Measurements from ENCODE around the gene KIAA1210. TPM values are rescaled to one million over a fixed set of nuclear protein-coding genes. Genes with fewer than 3 reads are reported as not detected.

KIAA1210 gene
- total RNA-seq, 2 experiments from 2014 or later = not detected

DNA sequence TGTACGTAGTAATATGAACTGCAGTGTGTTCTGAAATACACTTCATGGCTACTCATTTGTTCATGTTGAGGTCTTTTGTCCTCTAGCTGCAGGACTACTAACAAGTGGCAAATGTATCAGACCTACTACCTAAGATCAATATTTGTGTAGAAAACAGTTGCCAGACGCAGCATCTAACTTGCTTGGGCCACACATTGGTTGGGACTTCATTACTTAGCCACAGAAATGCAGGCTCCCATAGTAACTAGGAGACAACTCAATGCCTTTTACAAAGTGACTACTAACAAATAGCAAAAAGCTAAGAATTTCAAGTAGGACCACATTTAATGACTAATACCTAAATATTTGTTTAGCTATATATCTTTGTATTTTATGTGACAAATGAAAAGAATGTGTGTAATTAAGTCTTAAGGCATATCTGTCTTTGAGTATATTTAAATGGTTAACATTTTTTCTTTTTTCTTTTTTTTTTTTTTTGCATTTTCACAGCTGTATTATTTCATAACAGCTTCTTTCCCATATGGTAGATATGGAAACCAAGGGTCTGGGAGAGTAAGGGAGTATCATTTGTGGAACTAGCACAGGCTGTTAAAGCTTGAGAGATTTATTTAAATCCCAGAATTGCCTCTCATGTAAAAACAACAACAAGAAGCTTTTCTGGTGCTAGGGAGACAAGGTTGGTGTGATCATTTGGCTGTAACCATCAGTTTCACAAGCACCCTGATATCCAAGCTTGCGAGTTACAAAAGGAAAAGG, 52.2 kb downstream of the KIAA1210 start:
- ChIA-PET POLR2A (no interaction called here), CTCF (interaction anchor here (1.7 kb wide), 1 partner anchor 9 kb away, joined by 6 read pairs; no protein-coding TSS in a partner anchor)
- H3K4me3 Mint-ChIP-seq = no peak overlapping the region
- no peaks in the 10 kb centered on the region for H3K9me3 Mint-ChIP-seq
- H3K27ac Mint-ChIP-seq = no peak overlapping the region
- no peaks in the 10 kb centered on the region for H3K36me3 Mint-ChIP-seq (ENCODE audit: low read depth)
- H3K27me3 Mint-ChIP-seq = peaks cover 5% of the 10 kb centered on the region
- H3K4me1 Mint-ChIP-seq = no peaks in the 10 kb centered on the region
- DNase-seq = no peak

DNA sequence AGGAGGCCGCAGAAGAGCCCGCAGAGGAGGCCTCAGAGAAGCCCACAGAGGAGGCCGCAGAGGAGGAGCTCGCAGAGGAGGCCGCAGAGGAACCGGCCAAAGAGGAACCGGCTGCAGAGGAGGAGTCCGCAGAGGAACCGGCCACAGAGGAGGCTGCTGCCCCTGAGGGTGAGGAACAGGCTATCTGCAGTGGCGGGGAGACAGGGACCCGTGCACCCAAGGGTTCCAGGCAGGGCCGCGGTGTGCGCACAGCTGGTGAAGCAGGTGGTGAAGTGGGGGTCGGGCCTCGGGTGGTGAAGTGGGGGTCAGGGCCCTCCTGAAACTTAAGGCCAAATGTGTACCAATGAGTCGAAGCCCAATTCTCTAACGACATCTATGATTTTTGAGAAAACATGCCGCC, 53.7 kb downstream of the KIAA1210 start:
- DNase-seq = no peak
- H3K4me1 Mint-ChIP-seq = no peaks in the 10 kb centered on the region
- no peaks in the 10 kb centered on the region for H3K9me3 Mint-ChIP-seq
- no peak overlapping the region for H3K4me3 Mint-ChIP-seq
- POLR2A ChIA-PET = no interaction called here
- peaks cover 3% of the 10 kb centered on the region for H3K27me3 Mint-ChIP-seq
- no peak overlapping the region for H3K27ac Mint-ChIP-seq
- CTCF ChIA-PET = no interaction called here
- no peaks in the 10 kb centered on the region for H3K36me3 Mint-ChIP-seq (ENCODE audit: low read depth)

DNA sequence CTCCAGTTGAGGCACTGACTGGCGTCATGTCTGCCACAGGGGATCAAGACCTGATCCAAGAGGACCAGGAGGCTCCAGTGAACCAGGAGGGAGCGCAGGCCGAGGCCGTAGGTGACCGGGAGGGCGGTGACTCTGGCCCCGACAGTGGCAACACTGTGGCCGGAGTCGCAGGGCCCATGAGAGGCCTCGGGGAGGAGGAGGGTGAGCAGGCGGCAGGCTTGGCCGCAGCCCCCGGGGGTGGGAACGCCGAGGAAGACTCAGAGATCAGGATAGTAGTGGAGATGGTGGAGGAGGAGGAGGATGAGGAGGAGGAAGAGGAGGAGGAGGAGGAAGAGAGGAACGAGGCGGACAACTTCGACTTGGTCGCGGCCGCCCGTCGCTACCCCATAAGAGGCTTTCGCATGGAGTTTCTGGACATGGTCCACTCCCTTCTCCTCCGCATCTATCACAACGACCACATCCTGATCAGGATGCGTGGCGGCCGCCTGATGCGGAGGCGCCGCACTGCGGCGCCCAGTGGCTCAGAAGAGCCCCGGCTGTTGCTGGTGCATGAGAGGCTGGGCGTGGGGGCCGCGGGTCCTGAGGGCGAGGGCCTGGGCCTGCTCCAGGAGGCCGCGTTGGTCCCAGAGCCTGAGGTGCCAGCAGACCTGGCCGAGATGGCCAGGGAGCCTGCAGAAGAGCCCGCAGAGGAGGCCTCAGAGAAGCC, 54.3 kb downstream of the KIAA1210 start:
- Mint-ChIP-seq H3K27me3 (peaks cover 3% of the 10 kb centered on the region), H3K27ac (no peak overlapping the region), H3K4me1 (no peaks in the 10 kb centered on the region), H3K36me3 (ENCODE audit: low read depth) (no peaks in the 10 kb centered on the region), H3K4me3 (no peak overlapping the region), H3K9me3 (no peaks in the 10 kb centered on the region)
- ChIA-PET POLR2A (no interaction called here), CTCF (no interaction called here)
- DNase-seq = no peak

DNA sequence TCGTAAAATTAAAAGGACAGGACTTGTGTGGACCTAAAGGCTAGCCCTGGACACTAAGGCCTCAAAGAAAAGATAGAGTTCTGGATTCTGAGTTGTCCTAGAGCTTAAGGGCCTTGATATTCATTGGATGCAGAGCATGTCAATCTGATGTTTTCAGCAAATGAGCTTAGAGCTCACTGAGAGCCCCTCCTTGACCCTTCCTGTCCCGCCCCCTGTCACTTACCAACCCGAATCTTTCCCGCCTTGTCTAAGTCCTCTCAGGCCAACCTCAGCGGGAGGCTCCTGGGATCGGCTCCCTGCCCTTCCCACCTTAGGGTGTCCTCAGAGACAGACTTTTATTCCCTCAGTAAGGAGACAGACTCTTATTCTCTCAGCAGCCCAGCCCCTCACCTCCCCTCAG, 54.9 kb downstream of the KIAA1210 start, which contains the start of gene CT47C1:
Gene CT47C1, plus strand, starts transcription at position 250 of the 400 bp plus-strand sequence. CDS start 233 bp downstream, outside the sequence.
- no peak within 1 kb of the TSS for H3K4me3 Mint-ChIP-seq
- no peak for DNase-seq
- POLR2A ChIA-PET = no interaction called here
- H3K27ac Mint-ChIP-seq = no peak within 1 kb of the TSS
- CTCF ChIA-PET = no interaction called here
- H3K27me3 Mint-ChIP-seq = no peaks in the 10 kb centered on the region
- H3K4me1 Mint-ChIP-seq = no peaks in the 10 kb centered on the region
- H3K36me3 Mint-ChIP-seq (ENCODE audit: low read depth) = no peaks in the 10 kb centered on the region
- H3K9me3 Mint-ChIP-seq = no peaks in the 10 kb centered on the region

DNA sequence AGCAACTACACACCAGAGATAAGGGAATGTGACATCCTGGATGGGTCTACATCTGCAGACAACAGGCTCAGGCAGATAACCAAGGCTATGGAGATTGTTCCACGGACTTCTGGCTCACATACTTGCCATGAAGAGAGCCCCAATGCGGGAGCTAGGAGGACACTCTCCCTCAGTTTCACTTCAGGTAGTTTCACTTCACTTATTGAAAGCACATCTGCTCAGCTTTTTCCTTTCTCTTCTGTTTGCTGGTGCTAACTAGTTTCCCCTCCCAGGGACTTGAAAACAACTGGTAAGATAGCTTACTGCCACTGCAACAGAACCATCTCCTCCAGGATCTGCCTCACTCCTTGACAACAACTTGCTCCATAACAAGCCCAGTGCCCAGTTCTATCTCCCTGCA, 56.2 kb downstream of the KIAA1210 start:
- H3K4me3 Mint-ChIP-seq = no peak overlapping the region
- H3K9me3 Mint-ChIP-seq = no peaks in the 10 kb centered on the region
- H3K4me1 Mint-ChIP-seq = no peaks in the 10 kb centered on the region
- POLR2A ChIA-PET = no interaction called here
- CTCF ChIA-PET = no interaction called here
- no peaks in the 10 kb centered on the region for H3K36me3 Mint-ChIP-seq (ENCODE audit: low read depth)
- DNase-seq = no peak
- no peak overlapping the region for H3K27ac Mint-ChIP-seq
- H3K27me3 Mint-ChIP-seq = no peaks in the 10 kb centered on the region

DNA sequence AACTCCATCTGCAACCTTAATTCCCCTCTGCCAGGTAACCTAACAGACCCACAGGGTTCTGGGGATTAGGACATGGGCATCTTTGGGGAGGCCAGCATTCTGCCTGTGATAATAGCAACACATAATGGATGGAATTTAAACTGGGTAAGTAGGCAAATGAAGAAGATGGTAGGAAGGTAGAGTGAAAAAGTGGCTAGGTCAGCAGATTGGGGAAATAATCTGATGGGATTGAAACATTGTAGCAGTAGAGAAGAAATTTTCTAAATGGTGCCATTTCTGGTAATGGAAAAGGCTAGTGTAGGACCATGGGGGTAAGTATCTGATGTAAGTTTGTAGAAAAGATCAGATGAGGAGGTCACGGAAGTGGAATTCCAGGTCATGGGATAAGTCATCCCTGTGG, 57.9 kb downstream of the KIAA1210 start:
- no peak overlapping the region for H3K4me3 Mint-ChIP-seq
- H3K36me3 Mint-ChIP-seq (ENCODE audit: low read depth) = no peaks in the 10 kb centered on the region

DNA sequence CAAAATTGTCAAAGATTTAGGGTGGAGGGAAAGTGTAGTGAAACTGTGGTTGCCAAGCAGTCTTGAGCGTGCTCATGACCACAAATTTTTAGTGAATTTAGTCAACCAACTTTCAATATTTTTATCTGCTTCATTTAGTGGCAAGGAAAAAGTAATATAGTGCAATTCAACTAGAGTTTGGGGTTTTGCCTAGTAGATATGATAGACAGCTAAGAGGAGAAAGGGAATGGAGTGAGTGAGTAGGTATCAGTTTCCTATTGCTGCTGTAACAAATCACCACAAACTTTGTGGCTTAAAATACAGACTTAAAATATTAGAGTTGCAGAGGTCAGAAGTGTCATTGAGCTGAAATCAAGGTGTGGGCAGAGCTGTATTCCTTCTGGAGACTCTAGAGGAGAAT, 58.5 kb downstream of the KIAA1210 start:
- Mint-ChIP-seq H3K9me3 (no peaks in the 10 kb centered on the region), H3K27me3 (no peaks in the 10 kb centered on the region), H3K4me1 (no peaks in the 10 kb centered on the region), H3K27ac (no peak overlapping the region), H3K36me3 (ENCODE audit: low read depth) (no peaks in the 10 kb centered on the region), H3K4me3 (no peak overlapping the region)
- ChIA-PET CTCF (no interaction called here), POLR2A (no interaction called here)
- no peak for DNase-seq

More for the DNA sequence above, 57.9 kb downstream of the KIAA1210 start:
- Mint-ChIP-seq H3K4me1 (no peaks in the 10 kb centered on the region), H3K27me3 (no peaks in the 10 kb centered on the region), H3K9me3 (no peaks in the 10 kb centered on the region), H3K27ac (no peak overlapping the region)
- ChIA-PET CTCF (no interaction called here), POLR2A (no interaction called here)
- DNase-seq = no peak

DNA sequence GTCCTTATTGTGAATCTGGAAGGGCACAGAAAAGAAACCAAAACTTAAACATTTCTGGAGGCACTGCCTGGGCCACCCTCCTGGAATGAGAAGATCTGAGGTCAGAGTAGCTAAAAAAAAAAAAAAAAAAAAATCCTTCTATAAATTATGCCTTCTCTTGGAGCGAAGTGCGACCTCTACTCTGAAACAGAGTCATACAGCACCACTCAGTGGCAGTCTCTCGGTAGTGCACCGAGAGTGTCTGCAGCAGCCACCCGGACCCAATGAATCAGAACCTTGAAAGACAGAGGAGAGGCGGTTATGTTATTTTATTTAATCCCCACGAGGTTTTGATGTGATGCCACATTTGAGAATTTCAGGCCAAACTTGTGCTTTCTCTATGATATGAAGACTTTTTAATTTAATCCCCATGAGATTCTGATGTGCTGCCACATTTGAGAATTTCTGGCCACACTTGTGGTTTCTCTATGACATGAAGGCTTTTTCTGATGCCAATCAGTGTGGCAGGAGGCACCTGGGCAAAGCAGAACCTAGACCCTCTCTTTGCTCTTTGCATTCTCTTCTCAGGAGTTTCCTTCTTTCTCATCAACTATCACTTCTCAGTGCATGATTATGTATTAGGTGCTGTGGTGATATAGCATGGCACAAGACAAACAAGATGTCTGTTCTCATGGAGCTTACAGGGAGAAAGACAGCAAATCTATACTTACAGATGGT, 60.4 kb downstream of the KIAA1210 start:
- DNase-seq = peak; percentile 18
- POLR2A ChIA-PET = no interaction called here
- CTCF ChIA-PET = interaction anchor here (1.2 to 1.6 kb wide), 3 partner anchors 8 to 233 kb away, joined by 3 to 6 read pairs (median 3); no protein-coding TSS in a partner anchor

DNA sequence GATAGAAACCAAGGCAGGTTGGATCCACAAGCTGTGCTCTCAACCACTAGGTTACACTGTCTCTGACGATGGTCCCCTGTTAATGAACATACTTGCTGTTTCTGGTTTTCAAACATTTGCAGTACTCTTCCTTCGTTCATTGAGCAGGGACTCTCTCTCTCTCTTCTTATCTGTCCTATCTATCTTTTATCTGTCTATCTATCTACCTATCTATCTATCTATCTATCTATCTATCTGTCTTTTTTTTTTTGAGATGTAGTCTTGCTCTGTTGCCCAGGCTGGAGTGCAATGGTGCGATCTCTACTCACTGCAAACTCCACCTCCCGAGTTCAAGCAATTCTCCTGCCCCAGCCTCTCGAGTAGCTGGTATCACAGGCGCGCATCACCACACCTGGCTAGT, 64.2 kb downstream of the KIAA1210 start:
- ChIA-PET CTCF (no interaction called here), POLR2A (no interaction called here)
- no peaks in the 10 kb centered on the region for H3K4me1 Mint-ChIP-seq
- no peak overlapping the region for H3K27ac Mint-ChIP-seq
- H3K27me3 Mint-ChIP-seq = peaks cover 7% of the 10 kb centered on the region
- no peaks in the 10 kb centered on the region for H3K36me3 Mint-ChIP-seq (ENCODE audit: low read depth)
- H3K4me3 Mint-ChIP-seq = no peak overlapping the region
- no peak for DNase-seq
- H3K9me3 Mint-ChIP-seq = no peaks in the 10 kb centered on the region

More for the DNA sequence above, 60.4 kb downstream of the KIAA1210 start:
- Mint-ChIP-seq H3K4me1 (no peaks in the 10 kb centered on the region), H3K36me3 (ENCODE audit: low read depth) (no peaks in the 10 kb centered on the region), H3K9me3 (no peaks in the 10 kb centered on the region), H3K27ac (no peak overlapping the region), H3K4me3 (no peak overlapping the region), H3K27me3 (peaks cover 2% of the 10 kb centered on the region)

DNA sequence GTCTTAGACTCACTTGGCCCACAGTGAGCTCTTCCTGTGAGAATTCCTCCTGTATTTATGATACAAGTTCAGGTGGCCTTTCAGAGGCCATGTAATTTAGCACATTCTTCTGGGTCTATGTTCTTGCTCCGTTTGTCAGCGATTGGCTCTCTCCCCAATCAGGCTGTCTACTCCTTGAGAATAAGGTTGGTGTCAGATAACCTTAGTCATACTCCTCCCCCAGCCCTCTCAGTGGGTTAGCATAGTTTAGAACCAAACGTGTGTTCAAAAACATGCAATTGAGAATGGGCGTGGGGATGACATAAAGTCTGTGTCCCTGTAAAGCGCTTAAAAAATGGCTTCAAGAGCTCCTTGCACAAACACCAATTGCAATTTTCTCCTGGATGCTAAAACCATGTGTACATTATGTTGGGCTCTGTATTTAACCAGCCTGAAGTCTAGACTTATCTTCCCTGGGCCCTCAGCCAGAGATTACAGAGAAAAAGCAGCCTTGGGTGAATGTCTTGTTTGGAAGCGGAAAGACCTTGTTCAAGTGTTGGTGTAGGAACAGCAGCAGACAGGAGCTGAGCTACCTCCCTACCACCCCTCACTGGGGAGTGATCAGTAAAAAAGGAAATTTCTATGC, 64.8 kb downstream of the KIAA1210 start:
- H3K27me3 Mint-ChIP-seq = peaks cover 7% of the 10 kb centered on the region
- H3K4me3 Mint-ChIP-seq = no peak overlapping the region
- H3K4me1 Mint-ChIP-seq = no peaks in the 10 kb centered on the region
- DNase-seq = no peak
- no peaks in the 10 kb centered on the region for H3K36me3 Mint-ChIP-seq (ENCODE audit: low read depth)
- ChIA-PET CTCF (no interaction called here), POLR2A (no interaction called here)
- H3K9me3 Mint-ChIP-seq = no peaks in the 10 kb centered on the region
- no peak overlapping the region for H3K27ac Mint-ChIP-seq

DNA sequence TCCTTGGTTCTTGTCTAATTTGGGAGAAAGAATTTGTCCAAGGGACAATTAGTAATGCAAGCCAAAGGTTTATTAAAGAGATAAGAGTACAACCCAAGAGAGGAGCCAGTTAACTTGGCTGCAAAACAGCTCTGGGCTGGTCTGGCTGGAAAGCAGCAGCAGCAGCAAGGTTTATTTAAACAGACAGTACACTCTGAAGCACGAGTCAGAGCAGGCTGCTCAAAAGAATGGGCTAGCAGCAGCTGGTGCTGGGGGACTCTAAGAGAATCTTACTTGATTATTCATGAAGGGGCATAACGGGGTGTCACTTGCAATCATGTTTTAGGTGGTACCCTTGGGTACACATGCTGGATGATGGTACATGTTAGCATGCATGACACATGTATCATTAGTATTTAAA, 71.9 kb downstream of the KIAA1210 start:
- Mint-ChIP-seq H3K36me3 (ENCODE audit: low read depth) (no peaks in the 10 kb centered on the region), H3K27ac (no peak overlapping the region)

DNA sequence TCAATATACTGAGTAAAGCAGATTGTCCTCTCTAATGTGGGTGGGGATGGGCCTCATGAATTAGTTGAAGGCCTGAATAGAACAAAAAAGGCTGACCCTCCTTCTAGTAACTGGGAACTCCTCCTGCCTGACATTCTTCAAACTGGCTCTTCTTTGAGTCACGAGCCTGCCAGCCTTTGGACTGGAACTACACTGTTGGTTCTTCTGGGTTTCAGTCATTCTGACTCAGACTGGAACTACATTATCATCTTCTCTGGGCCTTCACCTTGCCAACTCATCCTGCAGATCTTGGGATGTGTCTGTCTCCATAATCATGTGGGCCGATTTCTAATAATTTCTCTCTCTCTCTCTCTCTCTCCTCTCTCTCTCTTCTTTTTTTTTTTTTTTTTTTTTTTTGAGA, 81.7 kb downstream of the KIAA1210 start:
- Mint-ChIP-seq H3K27ac (no peak overlapping the region), H3K36me3 (ENCODE audit: low read depth) (no peaks in the 10 kb centered on the region), H3K4me1 (no peaks in the 10 kb centered on the region), H3K27me3 (peaks cover 2% of the 10 kb centered on the region), H3K4me3 (no peak overlapping the region), H3K9me3 (no peaks in the 10 kb centered on the region)
- POLR2A ChIA-PET = no interaction called here
- CTCF ChIA-PET = interaction anchor here (0.7 kb wide), 1 partner anchor 204 kb away, joined by 5 read pairs; no protein-coding TSS in a partner anchor
- DNase-seq = no peak

More for the DNA sequence above, 71.9 kb downstream of the KIAA1210 start:
- no peak overlapping the region for H3K4me3 Mint-ChIP-seq
- H3K4me1 Mint-ChIP-seq = no peaks in the 10 kb centered on the region
- CTCF ChIA-PET = no interaction called here
- H3K9me3 Mint-ChIP-seq = no peaks in the 10 kb centered on the region
- no peak for DNase-seq
- H3K27me3 Mint-ChIP-seq = peaks cover 1% of the 10 kb centered on the region
- POLR2A ChIA-PET = no interaction called here

DNA sequence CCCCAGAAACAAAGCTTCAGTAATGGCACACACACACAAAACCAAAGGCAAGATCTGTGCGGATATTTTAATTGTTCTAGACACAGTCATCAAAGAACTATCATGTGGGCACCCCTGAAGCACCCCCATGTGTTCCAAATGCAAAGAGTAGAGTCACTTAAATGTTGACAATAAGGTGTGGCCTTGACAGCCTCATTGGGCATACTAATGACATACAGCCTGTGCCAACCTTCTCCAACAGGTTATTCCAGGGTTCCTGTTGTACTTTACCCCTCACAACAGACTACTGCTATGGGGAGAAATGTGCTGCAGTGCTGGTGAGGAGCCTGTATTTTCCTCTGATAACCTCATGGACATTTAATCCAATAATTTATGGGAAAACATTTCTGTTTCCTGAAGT, 84.6 kb downstream of the KIAA1210 start:
- Mint-ChIP-seq H3K4me1 (no peaks in the 10 kb centered on the region), H3K4me3 (no peak overlapping the region), H3K27ac (no peak overlapping the region), H3K36me3 (ENCODE audit: low read depth) (no peaks in the 10 kb centered on the region), H3K27me3 (no peaks in the 10 kb centered on the region), H3K9me3 (no peaks in the 10 kb centered on the region)
- no peak for DNase-seq
- ChIA-PET POLR2A (no interaction called here), CTCF (no interaction called here)

Measured in activated CD4-positive, alpha-beta memory T cell treated with anti-CD3 and anti-CD28 coated beads, Interleukin-2, amount 10 ng/mL, durations not matched to agents 7 days and 5 days (primary cell).